GM19452 (cell line): ENCODE measurements around the gene BPHL.
"Not testable (repeated sequence)": the region's sequence is repeated elsewhere in the genome, so short reads cannot be mapped to it uniquely, and the experiment has no call there.

Source experiments
- ATAC-seq: cut with Tn5 transposase; IDR thresholded peaks from one replicate; pipeline ENCODE4 v1.9.1; 2021; ENCODE audit not compliant: unreplicated experiment

Gene BPHL

DNA sequence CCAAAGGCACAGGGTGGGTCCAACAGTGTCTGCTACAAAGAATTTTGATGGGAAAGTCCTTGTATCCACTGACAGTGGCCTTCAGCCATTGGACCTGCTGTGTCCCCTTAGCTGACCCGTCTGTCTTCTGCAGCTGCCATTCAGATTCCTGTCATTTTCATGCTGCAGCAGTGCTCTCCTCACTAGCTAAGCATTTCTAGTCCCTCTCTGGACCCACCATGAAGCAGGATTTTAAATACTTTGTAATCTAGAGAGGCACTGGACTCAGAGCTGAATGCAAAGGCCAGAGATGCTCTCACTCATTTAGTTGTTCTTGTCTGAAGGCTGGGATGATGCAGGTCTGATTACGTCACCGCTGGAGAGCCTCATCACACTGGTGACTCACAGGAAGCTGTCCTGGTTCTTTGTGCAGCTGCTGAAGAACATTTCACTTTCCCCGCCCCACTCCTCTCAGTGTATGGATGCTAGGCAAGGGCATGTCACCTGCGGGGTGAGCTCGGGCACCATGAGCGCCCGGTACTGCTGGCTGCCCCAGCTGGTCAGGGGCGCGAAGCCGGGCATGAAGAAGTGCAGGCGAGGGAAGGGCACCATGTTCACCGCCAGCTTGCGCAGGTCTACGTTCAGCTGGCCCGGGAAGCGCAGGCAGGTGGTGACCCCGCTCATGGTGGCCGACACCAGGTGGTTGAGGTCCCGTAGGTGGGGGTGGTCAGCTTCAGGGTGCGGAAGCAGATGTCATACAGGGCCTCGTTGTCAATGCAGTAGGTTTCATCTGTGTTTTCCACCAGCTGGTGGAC, 58.2 kb downstream of the BPHL start:
- ATAC-seq = no peak

DNA sequence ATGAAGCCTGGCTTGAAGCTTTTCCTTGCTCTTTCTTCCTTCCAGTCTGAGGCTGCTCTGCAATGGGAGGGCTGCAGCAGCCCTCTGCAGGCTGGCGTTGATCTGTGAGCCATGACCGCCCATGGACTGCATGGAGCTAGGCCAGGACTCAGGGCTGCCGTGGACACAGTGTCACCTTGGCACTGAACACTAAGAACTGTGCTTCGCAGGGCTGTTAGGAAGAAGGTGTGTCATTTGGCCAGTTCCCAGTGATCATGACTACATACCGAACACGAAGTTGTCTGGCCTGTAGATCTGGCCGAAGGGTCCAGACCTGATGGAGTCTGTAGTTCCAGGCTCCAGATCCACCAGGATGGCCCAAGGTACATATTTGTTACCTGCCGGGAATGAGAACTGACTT, 60.2 kb downstream of the BPHL start:
- ATAC-seq = not testable (repeated sequence)

DNA sequence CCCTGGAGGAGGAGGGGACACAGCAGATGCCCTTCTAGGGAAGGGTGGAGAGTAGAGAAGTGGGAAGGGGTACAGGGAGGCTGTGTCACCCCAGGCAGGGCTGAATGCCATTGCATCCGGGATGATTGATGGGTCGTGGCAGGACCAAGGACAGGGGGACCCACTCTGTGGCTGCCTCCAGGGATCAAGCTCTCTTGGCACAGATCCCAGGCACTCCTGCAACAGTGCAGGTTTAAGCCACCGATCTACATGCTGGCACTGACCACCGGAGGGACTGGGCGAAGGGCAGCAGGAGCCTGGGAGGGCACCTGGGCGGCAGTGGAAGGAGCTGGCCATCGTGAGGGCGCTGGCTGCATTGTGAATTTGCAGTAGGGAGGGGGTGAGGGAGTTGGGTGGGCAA, 61.4 kb downstream of the BPHL start:
- ATAC-seq = not testable (repeated sequence)

DNA sequence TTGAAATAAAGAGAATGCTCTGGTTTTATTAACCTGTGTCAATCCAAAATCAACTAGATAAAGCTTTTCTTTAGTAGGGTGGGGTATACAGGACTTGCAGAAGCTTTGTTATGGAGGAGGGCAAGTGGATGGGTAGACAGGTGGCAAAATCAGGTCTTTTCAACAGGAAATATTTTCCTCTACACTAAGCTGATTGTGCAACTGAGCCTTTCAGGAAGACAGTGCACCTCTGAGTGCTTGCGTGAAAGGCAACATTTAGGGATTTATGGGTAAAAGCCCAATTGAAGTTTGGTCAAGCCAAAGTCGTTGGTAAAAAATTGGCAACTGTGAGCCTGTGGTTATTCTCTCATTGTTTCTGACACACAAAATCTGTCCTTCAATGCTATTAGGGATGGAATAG, 62.6 kb downstream of the BPHL start:
- ATAC-seq = no peak

DNA sequence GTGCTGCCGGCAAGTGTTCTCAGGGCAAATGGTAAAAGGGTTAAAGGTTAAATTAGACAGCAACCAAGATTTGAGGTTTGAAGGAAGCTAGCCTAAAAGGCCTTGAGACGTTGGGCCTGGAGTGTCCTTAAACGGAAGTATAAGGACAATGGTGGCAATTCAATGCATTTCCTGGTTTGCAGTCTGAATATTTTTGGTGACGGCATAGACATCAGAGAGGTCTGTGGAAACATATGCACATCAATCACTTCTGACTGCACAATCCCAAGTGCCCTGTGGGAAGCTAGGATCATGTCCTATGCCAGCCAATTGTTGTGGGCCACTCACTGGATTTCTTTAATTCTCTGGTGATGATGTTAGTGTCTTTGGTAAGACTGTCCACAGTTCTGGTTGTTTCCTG, 64.6 kb downstream of the BPHL start:
- no peak for ATAC-seq

DNA sequence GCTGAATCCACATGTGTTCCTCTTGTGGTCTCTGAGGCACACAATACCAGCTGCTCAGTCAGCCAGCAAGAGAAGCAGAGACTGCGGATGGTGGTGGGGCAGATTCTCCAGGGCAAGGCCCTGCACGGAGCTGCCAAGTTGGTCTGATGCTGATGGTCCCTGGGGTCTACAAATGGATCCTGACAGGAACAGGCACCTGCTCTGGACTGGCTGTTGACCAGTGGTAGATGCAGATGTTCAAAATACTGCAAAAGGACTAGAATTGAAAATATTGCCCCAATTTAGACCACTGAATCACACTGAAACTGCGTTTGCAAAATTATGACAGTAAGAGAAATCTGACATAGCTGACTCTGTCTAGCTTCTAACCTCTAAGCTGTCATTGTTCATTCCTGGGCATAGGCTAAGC, 68.5 kb downstream of the BPHL start:
- no peak for ATAC-seq

DNA sequence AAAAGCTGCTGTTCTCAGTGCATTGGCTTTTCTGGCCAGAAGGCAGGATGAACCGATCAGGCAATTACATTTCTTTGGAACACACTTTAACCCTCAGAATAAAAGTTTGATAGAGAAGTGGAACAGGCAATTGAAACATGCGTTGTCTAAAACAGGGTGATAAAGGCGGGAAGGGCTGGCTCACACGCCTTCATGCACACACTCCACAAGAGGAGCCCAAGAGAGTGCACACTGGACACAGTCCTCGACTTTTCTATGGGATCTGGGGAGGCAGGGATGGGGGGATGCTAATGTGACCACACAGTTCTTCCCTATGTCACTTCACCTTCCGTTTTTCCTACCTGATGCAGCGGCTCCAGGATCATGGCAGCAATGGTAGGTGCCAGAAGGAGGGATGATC, 69.8 kb downstream of the BPHL start:
- no peak for ATAC-seq

DNA sequence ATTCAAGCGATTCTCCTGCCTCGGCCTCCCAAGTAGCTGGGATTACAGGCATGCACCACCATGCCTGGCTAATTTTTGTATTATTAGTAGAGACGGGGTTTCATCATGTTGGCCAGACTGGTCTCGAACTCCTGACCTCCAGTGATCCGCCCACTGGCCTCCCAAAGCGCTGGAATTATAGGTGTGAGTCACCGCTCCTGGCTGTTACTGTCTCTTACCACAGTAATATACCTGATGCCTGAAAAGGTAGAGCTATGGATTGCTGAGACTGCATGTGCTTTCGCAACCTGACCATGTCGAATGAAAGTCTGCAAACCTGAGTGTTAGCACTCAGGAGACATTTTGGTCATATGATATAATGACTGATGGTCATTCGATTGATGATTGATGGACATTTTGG, 70.7 kb downstream of the BPHL start:
- ATAC-seq = not testable (repeated sequence)

DNA sequence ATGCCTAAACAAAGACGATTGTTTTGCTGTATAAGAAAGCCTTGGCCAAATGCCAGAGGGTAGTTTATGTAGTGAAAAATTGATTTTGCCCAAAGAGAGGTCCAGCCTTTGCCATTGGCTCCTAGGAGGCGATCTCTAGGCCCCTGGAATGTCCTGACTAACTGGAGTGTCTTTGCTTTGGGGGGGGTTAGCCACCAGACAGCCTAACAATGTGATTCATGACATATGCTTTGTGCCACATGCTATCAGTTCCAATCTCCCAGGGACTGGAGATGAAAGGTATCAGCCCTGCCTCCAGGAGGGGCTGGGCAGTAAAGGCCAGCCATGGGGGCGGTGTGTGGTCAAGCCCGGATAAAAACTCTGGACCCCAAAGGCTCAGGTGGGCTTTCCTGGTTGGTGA, 71.5 kb downstream of the BPHL start:
- ATAC-seq = no peak

DNA sequence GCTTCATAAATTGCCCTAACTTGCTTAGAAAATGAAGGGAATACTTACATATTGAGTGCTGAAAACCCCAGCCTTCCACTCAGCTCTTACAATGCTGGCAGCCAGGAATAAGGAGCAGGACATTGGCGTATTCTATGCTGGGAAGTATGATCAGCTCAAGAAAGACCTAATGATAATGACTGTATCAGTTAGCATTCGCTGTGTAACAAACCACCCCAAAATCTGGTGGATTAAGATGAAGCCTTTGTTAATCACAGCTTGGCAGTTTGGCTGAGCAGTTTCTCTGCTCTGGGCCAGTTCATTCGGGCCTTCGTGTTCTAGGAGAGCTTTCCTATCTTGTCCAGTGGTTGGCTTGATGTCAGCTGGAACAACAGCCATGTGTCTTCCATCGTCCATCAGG, 72.3 kb downstream of the BPHL start:
- no peak for ATAC-seq

DNA sequence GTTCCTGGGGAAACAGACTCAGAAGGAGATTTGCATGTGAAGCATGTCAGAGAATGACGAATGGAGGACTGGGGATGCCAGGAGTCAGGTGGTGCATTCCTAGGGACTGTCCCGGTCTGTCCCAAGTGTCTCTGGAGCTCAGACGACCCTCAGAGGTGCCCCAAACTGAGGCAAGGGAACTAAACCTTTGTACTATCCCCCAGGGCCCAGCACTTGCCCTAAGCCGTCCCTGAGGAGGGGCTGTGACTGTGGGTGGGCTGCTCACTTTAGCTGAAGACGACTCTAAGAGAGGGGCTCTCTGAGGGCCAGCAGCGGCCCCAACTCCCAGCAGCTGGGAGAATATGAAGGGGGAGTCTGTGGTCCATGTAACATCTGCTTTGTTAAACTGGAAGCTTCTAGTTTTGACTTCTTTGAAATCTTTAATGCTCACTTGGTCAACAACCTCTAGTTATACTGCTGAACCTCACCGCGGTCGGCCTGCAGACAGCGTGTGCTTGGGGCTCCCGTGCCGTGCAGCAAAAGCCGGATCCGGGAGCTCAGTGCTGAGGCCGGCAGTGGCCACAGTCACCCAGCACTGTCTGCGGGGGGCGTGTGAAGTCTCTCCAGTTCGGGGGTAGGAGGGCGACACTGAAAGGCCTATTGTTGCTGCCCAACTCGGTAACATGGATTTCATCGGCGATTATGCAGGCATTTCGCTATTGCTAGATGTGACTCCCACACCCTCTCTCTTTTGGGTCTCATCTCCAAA, 74.8 kb downstream of the BPHL start:
- no peak for ATAC-seq

DNA sequence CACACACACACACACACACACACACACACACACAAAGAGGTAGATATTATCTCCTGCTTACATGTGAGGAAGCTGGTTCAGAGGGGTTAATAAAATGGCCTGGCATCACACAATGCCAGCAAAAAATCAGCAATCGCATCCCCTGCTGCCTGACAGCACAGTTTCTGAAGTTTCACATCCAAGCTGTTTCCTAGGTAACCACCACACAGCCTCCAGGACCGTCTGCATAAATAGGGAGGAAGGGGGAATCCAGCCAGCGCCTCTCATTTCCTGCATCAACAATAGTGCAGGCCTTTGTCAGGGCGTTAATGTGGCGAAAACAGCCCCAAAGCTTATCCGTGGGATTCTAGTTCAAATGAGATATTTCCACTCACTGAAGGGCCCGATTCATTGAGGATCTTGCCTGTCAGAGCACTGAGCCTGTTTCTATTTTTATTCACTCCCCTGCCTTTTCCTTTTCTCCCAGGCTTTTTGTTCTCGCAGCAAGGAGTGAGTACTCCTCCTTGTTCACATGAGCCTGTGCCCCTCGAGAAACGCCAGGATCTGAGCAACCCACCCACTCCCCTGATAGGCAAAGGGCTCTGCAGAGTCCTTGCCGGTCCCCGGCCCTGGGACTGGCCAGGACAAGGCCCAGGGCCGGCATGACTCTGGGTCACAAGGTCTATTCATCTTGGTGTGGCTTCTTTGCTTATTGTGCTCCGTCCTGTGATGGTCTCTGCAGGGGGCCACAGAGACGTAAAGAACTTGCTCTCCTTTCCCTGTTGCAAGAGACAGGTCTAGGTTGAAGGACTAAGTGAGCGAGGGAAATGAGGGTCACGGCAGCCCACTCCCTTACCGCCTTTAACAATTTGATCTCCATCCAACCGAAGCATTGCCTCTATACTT, 76.3 kb downstream of the BPHL start:
- no peak for ATAC-seq

DNA sequence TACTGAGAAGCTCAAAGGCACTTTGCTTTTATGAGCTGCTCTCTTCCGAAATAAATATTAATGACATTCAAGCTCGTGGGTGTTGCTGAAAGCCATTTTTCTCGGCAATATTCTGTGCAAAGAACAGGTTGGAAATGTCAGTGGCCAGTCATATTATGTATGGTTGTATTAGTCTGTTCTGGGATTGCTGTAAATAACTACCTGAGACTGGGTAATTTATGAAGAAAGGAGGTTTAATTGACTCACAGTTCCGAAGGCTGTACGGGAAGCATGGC, 76.8 kb downstream of the BPHL start:
- no peak for ATAC-seq

DNA sequence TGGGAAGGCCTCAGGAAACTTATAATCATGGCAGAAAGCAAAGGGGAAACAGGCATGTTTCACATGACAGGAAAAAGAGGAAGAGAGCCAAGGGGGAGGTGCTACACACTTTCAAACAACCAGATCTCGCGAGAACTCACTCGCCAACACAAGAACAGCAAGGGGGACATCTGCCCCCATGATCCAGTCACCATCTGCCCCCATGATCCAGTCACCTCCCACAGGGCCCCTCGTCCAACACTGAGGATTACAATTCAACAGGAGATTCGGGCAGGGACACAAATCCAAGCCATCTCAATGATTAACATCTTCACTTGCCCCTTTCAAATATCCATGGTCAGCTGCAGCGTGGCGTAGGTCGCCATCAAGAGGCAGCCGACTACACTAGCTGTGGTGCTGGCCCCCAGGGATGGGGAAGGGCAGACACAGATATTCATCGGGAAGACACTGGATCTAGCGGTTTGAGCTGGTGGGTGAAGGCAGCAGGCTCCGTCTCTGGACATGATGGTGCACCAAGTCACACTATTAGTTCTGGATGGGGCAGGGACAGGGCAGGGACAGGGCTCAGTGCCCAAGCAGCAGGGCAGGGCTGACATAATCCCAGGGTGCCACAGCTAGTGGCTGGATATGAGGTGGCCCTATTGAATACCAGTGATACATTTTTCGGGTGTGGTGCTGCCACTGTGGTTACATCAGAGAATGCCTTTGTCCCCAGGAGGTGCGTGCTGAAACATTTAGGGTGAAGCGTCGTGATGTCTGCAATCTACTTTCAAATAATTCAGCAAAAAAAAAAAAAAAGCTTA, 77.4 kb downstream of the BPHL start:
- ATAC-seq = no peak

DNA sequence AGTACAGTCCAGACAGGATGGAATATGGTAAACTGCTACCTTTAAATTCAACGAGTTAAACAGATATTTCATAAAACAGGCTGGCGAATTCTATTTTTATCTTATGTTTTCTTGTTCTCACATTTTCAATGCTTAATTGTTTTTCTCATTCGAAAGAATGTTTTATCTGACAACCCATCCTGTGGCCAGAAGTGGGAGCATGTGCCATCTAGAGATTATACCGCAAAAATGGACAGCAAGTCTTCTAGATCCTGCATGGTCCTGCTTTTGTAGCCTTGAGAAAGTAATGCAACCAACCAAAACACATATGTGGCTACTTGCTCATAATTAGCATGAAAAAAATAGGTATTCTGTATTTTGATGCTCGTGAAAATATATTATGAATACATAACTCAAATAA, 78.3 kb downstream of the BPHL start:
- ATAC-seq = no peak

DNA sequence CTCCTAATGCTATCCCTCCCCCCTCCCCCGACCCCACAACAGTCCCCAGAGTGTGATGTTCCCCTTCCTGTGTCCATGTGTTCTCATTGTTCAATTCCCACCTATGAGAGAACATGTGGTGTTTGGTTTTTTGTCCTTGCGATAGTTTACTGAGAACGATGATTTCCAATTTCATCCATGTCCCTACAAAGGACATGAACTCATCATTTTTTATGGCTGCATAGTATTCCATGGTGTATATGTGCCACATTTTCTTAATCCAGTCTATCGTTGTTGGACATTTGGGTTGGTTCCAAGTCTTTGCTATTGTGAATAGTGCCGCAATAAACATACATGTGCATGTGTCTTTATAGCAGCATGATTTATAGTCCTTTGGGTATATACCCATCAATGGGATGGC, 79.2 kb downstream of the BPHL start:
- not testable (repeated sequence) for ATAC-seq

DNA sequence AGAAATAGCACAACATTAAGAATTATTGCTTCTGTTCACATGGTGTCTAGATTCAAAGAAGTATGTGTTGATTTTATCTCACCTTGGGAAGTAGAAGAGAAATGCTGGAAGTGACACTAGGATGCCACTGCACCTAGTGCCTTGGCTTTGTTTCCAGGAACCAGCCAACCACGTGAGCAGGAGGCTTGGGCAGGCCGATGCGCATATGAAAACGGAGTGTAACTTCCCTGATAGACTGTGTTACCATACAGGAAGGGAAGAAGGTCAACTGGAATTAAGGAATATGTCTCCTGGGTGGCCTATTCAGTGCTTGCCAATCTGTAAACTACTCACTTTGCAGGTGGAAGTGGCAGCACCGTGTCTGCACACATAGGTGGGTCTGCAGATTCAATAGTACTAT, 80.9 kb downstream of the BPHL start:
- ATAC-seq = no peak

DNA sequence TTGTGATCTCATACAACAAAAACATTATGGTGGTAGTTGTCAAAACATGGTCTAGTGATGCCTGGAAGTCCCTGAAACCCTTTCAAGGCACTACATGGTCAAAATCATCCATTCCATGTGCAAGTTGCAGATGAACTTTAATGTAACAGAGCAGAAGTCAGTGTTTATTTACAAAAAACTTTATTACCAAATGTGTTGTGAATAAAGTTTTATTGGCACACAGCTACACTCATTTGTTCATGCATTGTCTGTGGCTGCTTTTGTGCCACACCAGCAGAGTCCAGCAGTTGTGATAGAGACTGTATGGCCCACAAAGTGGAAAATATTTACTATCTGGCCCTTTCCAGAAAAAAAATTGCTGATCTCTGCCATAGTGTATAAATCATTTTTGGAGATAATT, 82.2 kb downstream of the BPHL start:
- ATAC-seq = no peak

DNA sequence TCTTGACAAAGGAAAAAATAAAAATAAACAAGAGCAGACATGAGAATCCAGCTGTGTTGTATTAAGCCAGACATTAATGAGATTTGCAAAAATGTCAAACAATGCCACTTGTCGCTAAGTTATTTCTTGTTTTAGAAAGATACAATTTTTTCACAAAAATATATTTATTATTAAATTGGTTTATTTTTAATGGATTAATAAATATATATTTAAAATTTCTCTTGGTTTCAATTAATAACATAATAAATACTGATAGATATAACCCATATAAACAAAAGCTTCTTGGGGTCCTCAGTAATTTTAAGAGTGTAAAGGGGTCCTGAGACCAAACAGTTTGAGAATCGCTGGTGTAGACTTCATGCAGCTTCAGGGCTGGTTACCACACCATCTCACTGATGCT, 82.9 kb downstream of the BPHL start:
- no peak for ATAC-seq
